HCT116 (cell line): ENCODE data around the gene PRKN. TPM values are rescaled to one million over a fixed set of nuclear protein-coding genes. Genes with fewer than 3 reads are reported as not detected.

ENCODE experiments used
- ATAC-seq: fragments of 200-7000 bp; cut with Tn5 transposase; 2 replicates; pipeline ENCODE4 v1.9.1; 2020; ENCODE audit warnings: mild to moderate bottlenecking, moderate library complexity
- BruUV-seq: library from RNA; stranded (reverse); fragments of 400-500 nt; replicated peaks from 2 replicates; lab custom pipeline; 2021; lab: Mats Ljungman, UMichigan
- CTCF ChIA-PET: fragments of 300-600 bp; sonication (Branson Sonifier 250); formaldehyde crosslinking; loops from one replicate; lab custom pipeline; 2021; ENCODE audit warnings: antibody characterized with exemption; lab: Charles Lee
- POLR2A ChIA-PET: fragments of 300-600, 350-600 bp; sonication (Branson Sonifier 250); formaldehyde crosslinking; loops from one replicate; lab custom pipeline; 2021; ENCODE audit warnings: antibody characterized with exemption; lab: Charles Lee
- RAD21 ChIA-PET, 2 experiments: fragments of 300-600 bp; sonication (Branson Sonifier 250); formaldehyde crosslinking; loops; one replicate each; lab custom pipeline; 2023; ENCODE audit warnings: low total read pairs in 2 of 2; ENCODE audit not compliant: uncharacterized antibody in 2 of 2, unreplicated experiment in 2 of 2, low non-redundant PET in 1 of 2; lab: Charles Lee
- DNase-seq: peaks from one replicate; pipeline ENCODE4 v3.0.0-alpha.2; 2010; ENCODE audit warnings: low read depth, low spot score
- H2AFZ ChIP-seq: fragments of 200-600 bp; shearing (Covaris generic), sonication (generic); 2 replicates; pipeline ENCODE4 v1.6.1; 2017; ENCODE audit warnings: low read depth, mixed run types, mixed read lengths, antibody characterized with exemption, low read length; ENCODE audit not compliant: poor library complexity, severe bottlenecking
- H3K27ac ChIP-seq: 2 replicates; pipeline ENCODE4 v1.5.1; 2012; ENCODE audit warnings: low read depth, low read length
- H3K27me3 ChIP-seq: fragments of 200-600 bp; sonication (generic); 2 replicates; pipeline ENCODE4 v1.6.1; 2016; ENCODE audit warnings: mixed run types, low read length, mixed read lengths; ENCODE audit not compliant: insufficient read depth
- H3K36me3 ChIP-seq, 2 experiments: fragments of 200-500 bp in 1 of 2; fragments of 200-600 bp in 1 of 2; sonication (Bioruptor generic) in 1 of 2; sonication (generic) in 1 of 2; 2 replicates each; pipeline versions ENCODE4 v1.5.1 to v1.6.1; 2014 to 2016; ENCODE audit warnings: low read length in 2 of 2, inconsistent platforms in 1 of 2, mixed read lengths in 1 of 2, mixed run types in 1 of 2; ENCODE audit not compliant: insufficient read depth in 2 of 2, control insufficient read depth in 1 of 2
- H3K4me1 ChIP-seq, 2 experiments: fragments of 200-600 bp in 1 of 2; sonication (generic) in 1 of 2; 2 replicates each; pipeline versions ENCODE4 v1.5.1 to v1.6.1; 2012 to 2017; ENCODE audit warnings: low read length in 2 of 2, inconsistent platforms in 1 of 2, mild to moderate bottlenecking in 1 of 2, mixed read lengths in 1 of 2, mixed run types in 1 of 2, moderate library complexity in 1 of 2; ENCODE audit not compliant: insufficient read depth in 2 of 2, control insufficient read depth in 1 of 2
- H3K4me2 ChIP-seq: fragments of 200-600 bp; sonication (generic); 2 replicates; pipeline ENCODE4 v1.6.1; 2017; ENCODE audit warnings: mixed run types, low read length, mixed read lengths
- H3K4me3 ChIP-seq, 2 experiments: fragments of 200-600 bp in 1 of 2; sonication (generic) in 1 of 2; replicated peaks in 1 of 2; 2 replicates each; pipeline ENCODE4 v1.5.1; 2011 to 2016; ENCODE audit warnings: low read length in 2 of 2, control low read depth in 1 of 2, low read depth in 1 of 2, mild to moderate bottlenecking in 1 of 2, mixed read lengths in 1 of 2, mixed run types in 1 of 2
- H3K79me2 ChIP-seq: fragments of 200-600 bp; sonication (generic); 2 replicates; pipeline ENCODE4 v1.6.1; 2017; ENCODE audit warnings: mild to moderate bottlenecking, mixed run types, low read length, moderate library complexity, mixed read lengths; ENCODE audit not compliant: insufficient read depth
- H3K9ac ChIP-seq: fragments of 200-600 bp; sonication (generic); 2 replicates; pipeline ENCODE4 v1.6.1; 2016; ENCODE audit warnings: low read length, mixed read lengths
- H3K9me2 ChIP-seq: fragments of 200-600 bp; sonication (generic), shearing (Covaris generic); 2 replicates; pipeline ENCODE4 v1.6.1; 2017; ENCODE audit warnings: mixed run types, mild to moderate bottlenecking, moderate library complexity; ENCODE audit not compliant: insufficient read depth
- H3K9me3 ChIP-seq, 2 experiments: fragments of 200-500 bp in 1 of 2; fragments of 200-600 bp in 1 of 2; sonication (Bioruptor generic) in 1 of 2; sonication (generic) in 1 of 2; 2 replicates each; pipeline ENCODE4 v1.6.1; 2014 to 2017; ENCODE audit warnings: low read length in 2 of 2, mixed read lengths in 2 of 2, inconsistent platforms in 1 of 2, low read depth in 1 of 2, mild to moderate bottlenecking in 1 of 2, mixed run types in 1 of 2, moderate library complexity in 1 of 2; ENCODE audit not compliant: control insufficient read depth in 1 of 2, insufficient read depth in 1 of 2
- H4K20me1 ChIP-seq: fragments of 200-600 bp; sonication (generic), shearing (Covaris generic); 2 replicates; pipeline ENCODE4 v1.6.1; 2017; ENCODE audit warnings: mixed run types, mild to moderate bottlenecking, moderate library complexity; ENCODE audit not compliant: insufficient read depth
- CBX3 ChIP-seq: IDR thresholded peaks from 2 replicates; pipeline ENCODE4 v1.6.1; 2012; ENCODE audit warnings: low read depth
- CEBPB ChIP-seq: IDR thresholded peaks from 2 replicates; pipeline ENCODE4 v1.6.1; 2012; ENCODE audit warnings: low read depth
- EZH2phosphoT487 ChIP-seq: fragments of 200-600 bp; IDR thresholded peaks from 2 replicates; pipeline ENCODE4 v1.6.1; 2018; ENCODE audit warnings: antibody characterized with exemption, borderline replicate concordance
- JUND ChIP-seq: IDR thresholded peaks from 2 replicates; pipeline ENCODE4 v1.6.1; 2012
- POLR2A ChIP-seq: IDR thresholded peaks from 2 replicates; pipeline ENCODE4 v1.7.0; 2011; ENCODE audit warnings: borderline replicate concordance; ENCODE audit not compliant: insufficient read depth, insufficient read length; ENCODE audit errors: extremely low read depth
- POLR2AphosphoS5 ChIP-seq: IDR thresholded peaks from 2 replicates; pipeline ENCODE4 v1.6.1; 2011; ENCODE audit warnings: mild to moderate bottlenecking, low read depth, low read length, moderate library complexity
- RAD21 ChIP-seq: IDR thresholded peaks from 2 replicates; pipeline ENCODE4 v1.6.1; 2012; ENCODE audit warnings: low read depth, mild to moderate bottlenecking
- SIN3A ChIP-seq: IDR thresholded peaks from 2 replicates; pipeline ENCODE4 v1.6.1; 2012; ENCODE audit warnings: low read depth
- TCF7L2 ChIP-seq: IDR thresholded peaks from 2 replicates; pipeline ENCODE4 v1.7.0; 2011; ENCODE audit warnings: borderline replicate concordance, inconsistent platforms; ENCODE audit not compliant: insufficient read depth, insufficient read length; ENCODE audit errors: extremely low read depth
- ZFX ChIP-seq: fragments of 450-650 bp; IDR thresholded peaks from 2 replicates; pipeline ENCODE4 v1.6.1; 2017
- ZNF274 ChIP-seq: fragments of 200-500 bp; sonication (Bioruptor generic); IDR thresholded peaks from 2 replicates; pipeline ENCODE4 v1.6.1; 2014; ENCODE audit warnings: mild to moderate bottlenecking, low read depth, low read length, inconsistent platforms
- intact Hi-C: fragments of 100-400 bp; cut with micrococcal nuclease; formaldehyde crosslinking; loops from 2 replicates; pipeline ENCODE4 v1.10.0; 2022
- total RNA-seq: library from RNA; stranded (reverse); gene quantifications from one replicate; pipeline ENCODE4 v1.2.1, GENCODE V29; 2021; ENCODE audit not compliant: unreplicated experiment
- TF ChIP-seq, protein P1 (sequence below): IDR thresholded peaks from 2 replicates; pipeline ENCODE4 v1.6.1; 2012
- TF ChIP-seq, protein P2 (sequence below): IDR thresholded peaks from 2 replicates; pipeline ENCODE4 v1.6.1; 2012; ENCODE audit warnings: low read depth
- TF ChIP-seq, protein P3 (sequence below), 3 experiments: fragments of 200-600 bp in 1 of 3; sonication (generic) in 1 of 3; IDR thresholded peaks in 2 of 3; conservative IDR thresholded peaks in 1 of 3; 2 replicates each; pipeline ENCODE4 v1.5.1; 2012 to 2017; ENCODE audit warnings: low read depth in 2 of 3, low read length in 2 of 3, antibody characterized with exemption in 1 of 3, borderline replicate concordance in 1 of 3, control low read depth in 1 of 3, mild to moderate bottlenecking in 1 of 3, mixed read lengths in 1 of 3, mixed run types in 1 of 3, moderate library complexity in 1 of 3; ENCODE audit not compliant: insufficient read depth in 1 of 3

Gene PRKN
- total RNA-seq, 1 experiment from 2014 or later, result 2.6 TPM

DNA sequence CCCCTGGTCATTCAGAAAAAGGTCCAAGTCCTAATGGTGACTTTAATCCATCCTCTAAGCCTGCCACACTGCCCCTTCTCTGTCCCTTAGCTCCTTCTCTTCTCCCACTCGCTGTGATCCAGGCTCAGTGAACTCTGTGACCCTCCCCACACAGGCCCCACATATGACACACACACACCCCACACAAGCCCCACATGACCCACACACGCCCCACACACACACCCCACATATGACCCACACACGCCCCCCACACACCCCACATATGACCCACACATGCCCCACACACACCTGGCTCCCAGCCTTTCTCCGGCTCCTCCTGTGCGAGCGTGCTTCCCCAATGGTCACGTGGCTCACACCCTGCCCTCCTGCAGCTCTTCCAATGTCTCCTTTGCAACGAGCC, 925.3 kb downstream of the PRKN start:
- Histone ChIP-seq H3K27me3 (no peaks in the 10 kb centered on the region), H2AFZ (no peak overlapping the region), H3K36me3 (no peaks in the 10 kb centered on the region), H3K79me2 (no peaks in the 10 kb centered on the region), H3K9me2 (no peaks in the 10 kb centered on the region), H4K20me1 (no peaks in the 10 kb centered on the region), H3K4me2 (no peak overlapping the region), H3K9ac (no peak overlapping the region), H3K4me3 (no peak overlapping the region), H3K9me3 (no peaks in the 10 kb centered on the region), H3K4me1 (no peaks in the 10 kb centered on the region), H3K27ac (no peak overlapping the region)
- RAD21 ChIA-PET, result no interaction called here
- ATAC-seq, result no peak
- intact Hi-C loops, result no loop called here
- no TSS peak for BruUV-seq
- no peak for DNase-seq
- CTCF ChIA-PET, result no interaction called here
- POLR2A ChIA-PET, result no interaction called here
- TF ChIP-seq CBX3 (no peak), POLR2A (no peak), EZH2phosphoT487 (no peak), CEBPB (no peak), RAD21 (no peak), SIN3A (no peak), ZNF274 (no peak), TCF7L2 (no peak), POLR2AphosphoS5 (no peak), JUND (no peak), ZFX (no peak)
- TF ChIP-seq, protein P1, sequence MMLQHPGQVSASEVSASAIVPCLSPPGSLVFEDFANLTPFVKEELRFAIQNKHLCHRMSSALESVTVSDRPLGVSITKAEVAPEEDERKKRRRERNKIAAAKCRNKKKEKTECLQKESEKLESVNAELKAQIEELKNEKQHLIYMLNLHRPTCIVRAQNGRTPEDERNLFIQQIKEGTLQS, result no peak
- TF ChIP-seq, protein P2, sequence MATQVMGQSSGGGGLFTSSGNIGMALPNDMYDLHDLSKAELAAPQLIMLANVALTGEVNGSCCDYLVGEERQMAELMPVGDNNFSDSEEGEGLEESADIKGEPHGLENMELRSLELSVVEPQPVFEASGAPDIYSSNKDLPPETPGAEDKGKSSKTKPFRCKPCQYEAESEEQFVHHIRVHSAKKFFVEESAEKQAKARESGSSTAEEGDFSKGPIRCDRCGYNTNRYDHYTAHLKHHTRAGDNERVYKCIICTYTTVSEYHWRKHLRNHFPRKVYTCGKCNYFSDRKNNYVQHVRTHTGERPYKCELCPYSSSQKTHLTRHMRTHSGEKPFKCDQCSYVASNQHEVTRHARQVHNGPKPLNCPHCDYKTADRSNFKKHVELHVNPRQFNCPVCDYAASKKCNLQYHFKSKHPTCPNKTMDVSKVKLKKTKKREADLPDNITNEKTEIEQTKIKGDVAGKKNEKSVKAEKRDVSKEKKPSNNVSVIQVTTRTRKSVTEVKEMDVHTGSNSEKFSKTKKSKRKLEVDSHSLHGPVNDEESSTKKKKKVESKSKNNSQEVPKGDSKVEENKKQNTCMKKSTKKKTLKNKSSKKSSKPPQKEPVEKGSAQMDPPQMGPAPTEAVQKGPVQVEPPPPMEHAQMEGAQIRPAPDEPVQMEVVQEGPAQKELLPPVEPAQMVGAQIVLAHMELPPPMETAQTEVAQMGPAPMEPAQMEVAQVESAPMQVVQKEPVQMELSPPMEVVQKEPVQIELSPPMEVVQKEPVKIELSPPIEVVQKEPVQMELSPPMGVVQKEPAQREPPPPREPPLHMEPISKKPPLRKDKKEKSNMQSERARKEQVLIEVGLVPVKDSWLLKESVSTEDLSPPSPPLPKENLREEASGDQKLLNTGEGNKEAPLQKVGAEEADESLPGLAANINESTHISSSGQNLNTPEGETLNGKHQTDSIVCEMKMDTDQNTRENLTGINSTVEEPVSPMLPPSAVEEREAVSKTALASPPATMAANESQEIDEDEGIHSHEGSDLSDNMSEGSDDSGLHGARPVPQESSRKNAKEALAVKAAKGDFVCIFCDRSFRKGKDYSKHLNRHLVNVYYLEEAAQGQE, result no peak
- TF ChIP-seq, protein P3, sequence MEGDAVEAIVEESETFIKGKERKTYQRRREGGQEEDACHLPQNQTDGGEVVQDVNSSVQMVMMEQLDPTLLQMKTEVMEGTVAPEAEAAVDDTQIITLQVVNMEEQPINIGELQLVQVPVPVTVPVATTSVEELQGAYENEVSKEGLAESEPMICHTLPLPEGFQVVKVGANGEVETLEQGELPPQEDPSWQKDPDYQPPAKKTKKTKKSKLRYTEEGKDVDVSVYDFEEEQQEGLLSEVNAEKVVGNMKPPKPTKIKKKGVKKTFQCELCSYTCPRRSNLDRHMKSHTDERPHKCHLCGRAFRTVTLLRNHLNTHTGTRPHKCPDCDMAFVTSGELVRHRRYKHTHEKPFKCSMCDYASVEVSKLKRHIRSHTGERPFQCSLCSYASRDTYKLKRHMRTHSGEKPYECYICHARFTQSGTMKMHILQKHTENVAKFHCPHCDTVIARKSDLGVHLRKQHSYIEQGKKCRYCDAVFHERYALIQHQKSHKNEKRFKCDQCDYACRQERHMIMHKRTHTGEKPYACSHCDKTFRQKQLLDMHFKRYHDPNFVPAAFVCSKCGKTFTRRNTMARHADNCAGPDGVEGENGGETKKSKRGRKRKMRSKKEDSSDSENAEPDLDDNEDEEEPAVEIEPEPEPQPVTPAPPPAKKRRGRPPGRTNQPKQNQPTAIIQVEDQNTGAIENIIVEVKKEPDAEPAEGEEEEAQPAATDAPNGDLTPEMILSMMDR (IDR thresholded peaks at IDR 0.05 in 2 of 3, conservative IDR thresholded peaks at IDR 0.05 in 1 of 3; ENCODE audit: borderline replicate concordance in 1 of 3, insufficient read depth in 1 of 3, low read depth in 2 of 3, low read length in 2 of 3), result no peak
- TF ChIP-seq, all 23 proteins: peak for 0
